ENCODE results near the gene SLC5A1. TPM values are rescaled to one million over a fixed set of nuclear protein-coding genes. Genes with fewer than 3 reads are reported as not detected.

SLC5A1 gene
- total and polyA plus RNA-seq, 2 experiments from 2014 or later = 0.03 TPM; not detected in 1

DNA sequence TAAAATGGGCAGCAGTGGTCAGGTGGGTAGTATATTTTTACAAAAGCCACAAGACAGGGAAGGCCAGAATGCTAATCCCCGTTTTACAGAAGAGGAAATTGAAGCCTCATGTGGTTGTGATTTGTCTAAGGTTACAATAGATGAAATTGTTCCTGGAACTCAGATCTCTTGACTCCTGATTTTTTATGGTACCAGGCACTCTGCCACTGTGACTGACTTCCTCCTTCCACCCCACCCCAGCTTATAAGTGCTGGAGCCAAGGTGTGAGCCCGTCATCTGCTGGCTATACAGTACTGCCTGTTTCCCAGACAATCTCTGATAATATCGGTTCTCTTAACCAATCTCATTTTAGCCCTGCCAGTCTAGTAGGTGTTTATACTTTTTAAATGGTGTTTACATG lies 1.9 kb downstream of the SLC5A1 start:
- Histone ChIP-seq H3K4me3 (no peak overlapping the region), H3K27me3 (ENCODE audit: insufficient read depth) (no peaks in the 10 kb centered on the region), H3K4me2 (no peak overlapping the region), H3K79me2 (replicated peaks; ENCODE audit: insufficient read depth) (no peaks in the 10 kb centered on the region), H3F3A (replicated peaks; ENCODE audit: low read depth) (no peaks in the 10 kb centered on the region), H3K27ac (ENCODE audit: low read depth) (no peak overlapping the region), H3K9me2 (ENCODE audit: insufficient read depth) (peaks cover under 1% of the 10 kb centered on the region; the same call in 1 of the 2 replicates), H3K4me1 (ENCODE audit: insufficient read depth) (no peaks in the 10 kb centered on the region), H4K20me1 (replicated peaks; ENCODE audit: insufficient read depth) (no peaks in the 10 kb centered on the region), H2AFZ (no peak overlapping the region), H3K36me3 (ENCODE audit: insufficient read depth) (no peaks in the 10 kb centered on the region)
- Mint-ChIP-seq H3K27ac (no peak overlapping the region), H3K4me3 (no peak overlapping the region), H3K9me3 (no peaks in the 10 kb centered on the region), H3K36me3 (ENCODE audit: low read depth) (no peaks in the 10 kb centered on the region), H3K27me3 (ENCODE audit: insufficient read depth, low read depth, poor library complexity) (peaks cover 5% of the 10 kb centered on the region), H3K4me1 (0 out of 3 replicates have a peak, but pooled peaks cover 2% of the 10 kb centered on the region)
- ATAC-seq (no peak), DNase-seq (ENCODE audit: low spot score) (no peak)
- TF ChIP-seq NANOG (IDR thresholded peaks at IDR 0.05; ENCODE audit: borderline replicate concordance) = no peak
- no peak for TF ChIP-seq ZNF114 (CRISPR knock-in tag; IDR thresholded peaks at IDR 0.05)
- TF ChIP-seq EZH2 (IDR thresholded peaks at IDR 0.05; ENCODE audit: low read depth, unreplicated experiment) = no peak
- TF ChIP-seq ZNF331 (CRISPR knock-in tag; IDR thresholded peaks at IDR 0.05; ENCODE audit: low read depth) = no peak
- TF ChIP-seq, protein P1, sequence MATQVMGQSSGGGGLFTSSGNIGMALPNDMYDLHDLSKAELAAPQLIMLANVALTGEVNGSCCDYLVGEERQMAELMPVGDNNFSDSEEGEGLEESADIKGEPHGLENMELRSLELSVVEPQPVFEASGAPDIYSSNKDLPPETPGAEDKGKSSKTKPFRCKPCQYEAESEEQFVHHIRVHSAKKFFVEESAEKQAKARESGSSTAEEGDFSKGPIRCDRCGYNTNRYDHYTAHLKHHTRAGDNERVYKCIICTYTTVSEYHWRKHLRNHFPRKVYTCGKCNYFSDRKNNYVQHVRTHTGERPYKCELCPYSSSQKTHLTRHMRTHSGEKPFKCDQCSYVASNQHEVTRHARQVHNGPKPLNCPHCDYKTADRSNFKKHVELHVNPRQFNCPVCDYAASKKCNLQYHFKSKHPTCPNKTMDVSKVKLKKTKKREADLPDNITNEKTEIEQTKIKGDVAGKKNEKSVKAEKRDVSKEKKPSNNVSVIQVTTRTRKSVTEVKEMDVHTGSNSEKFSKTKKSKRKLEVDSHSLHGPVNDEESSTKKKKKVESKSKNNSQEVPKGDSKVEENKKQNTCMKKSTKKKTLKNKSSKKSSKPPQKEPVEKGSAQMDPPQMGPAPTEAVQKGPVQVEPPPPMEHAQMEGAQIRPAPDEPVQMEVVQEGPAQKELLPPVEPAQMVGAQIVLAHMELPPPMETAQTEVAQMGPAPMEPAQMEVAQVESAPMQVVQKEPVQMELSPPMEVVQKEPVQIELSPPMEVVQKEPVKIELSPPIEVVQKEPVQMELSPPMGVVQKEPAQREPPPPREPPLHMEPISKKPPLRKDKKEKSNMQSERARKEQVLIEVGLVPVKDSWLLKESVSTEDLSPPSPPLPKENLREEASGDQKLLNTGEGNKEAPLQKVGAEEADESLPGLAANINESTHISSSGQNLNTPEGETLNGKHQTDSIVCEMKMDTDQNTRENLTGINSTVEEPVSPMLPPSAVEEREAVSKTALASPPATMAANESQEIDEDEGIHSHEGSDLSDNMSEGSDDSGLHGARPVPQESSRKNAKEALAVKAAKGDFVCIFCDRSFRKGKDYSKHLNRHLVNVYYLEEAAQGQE (IDR thresholded peaks at IDR 0.05; ENCODE audit: unreplicated experiment) = no peak
- TF ChIP-seq, protein P2, sequence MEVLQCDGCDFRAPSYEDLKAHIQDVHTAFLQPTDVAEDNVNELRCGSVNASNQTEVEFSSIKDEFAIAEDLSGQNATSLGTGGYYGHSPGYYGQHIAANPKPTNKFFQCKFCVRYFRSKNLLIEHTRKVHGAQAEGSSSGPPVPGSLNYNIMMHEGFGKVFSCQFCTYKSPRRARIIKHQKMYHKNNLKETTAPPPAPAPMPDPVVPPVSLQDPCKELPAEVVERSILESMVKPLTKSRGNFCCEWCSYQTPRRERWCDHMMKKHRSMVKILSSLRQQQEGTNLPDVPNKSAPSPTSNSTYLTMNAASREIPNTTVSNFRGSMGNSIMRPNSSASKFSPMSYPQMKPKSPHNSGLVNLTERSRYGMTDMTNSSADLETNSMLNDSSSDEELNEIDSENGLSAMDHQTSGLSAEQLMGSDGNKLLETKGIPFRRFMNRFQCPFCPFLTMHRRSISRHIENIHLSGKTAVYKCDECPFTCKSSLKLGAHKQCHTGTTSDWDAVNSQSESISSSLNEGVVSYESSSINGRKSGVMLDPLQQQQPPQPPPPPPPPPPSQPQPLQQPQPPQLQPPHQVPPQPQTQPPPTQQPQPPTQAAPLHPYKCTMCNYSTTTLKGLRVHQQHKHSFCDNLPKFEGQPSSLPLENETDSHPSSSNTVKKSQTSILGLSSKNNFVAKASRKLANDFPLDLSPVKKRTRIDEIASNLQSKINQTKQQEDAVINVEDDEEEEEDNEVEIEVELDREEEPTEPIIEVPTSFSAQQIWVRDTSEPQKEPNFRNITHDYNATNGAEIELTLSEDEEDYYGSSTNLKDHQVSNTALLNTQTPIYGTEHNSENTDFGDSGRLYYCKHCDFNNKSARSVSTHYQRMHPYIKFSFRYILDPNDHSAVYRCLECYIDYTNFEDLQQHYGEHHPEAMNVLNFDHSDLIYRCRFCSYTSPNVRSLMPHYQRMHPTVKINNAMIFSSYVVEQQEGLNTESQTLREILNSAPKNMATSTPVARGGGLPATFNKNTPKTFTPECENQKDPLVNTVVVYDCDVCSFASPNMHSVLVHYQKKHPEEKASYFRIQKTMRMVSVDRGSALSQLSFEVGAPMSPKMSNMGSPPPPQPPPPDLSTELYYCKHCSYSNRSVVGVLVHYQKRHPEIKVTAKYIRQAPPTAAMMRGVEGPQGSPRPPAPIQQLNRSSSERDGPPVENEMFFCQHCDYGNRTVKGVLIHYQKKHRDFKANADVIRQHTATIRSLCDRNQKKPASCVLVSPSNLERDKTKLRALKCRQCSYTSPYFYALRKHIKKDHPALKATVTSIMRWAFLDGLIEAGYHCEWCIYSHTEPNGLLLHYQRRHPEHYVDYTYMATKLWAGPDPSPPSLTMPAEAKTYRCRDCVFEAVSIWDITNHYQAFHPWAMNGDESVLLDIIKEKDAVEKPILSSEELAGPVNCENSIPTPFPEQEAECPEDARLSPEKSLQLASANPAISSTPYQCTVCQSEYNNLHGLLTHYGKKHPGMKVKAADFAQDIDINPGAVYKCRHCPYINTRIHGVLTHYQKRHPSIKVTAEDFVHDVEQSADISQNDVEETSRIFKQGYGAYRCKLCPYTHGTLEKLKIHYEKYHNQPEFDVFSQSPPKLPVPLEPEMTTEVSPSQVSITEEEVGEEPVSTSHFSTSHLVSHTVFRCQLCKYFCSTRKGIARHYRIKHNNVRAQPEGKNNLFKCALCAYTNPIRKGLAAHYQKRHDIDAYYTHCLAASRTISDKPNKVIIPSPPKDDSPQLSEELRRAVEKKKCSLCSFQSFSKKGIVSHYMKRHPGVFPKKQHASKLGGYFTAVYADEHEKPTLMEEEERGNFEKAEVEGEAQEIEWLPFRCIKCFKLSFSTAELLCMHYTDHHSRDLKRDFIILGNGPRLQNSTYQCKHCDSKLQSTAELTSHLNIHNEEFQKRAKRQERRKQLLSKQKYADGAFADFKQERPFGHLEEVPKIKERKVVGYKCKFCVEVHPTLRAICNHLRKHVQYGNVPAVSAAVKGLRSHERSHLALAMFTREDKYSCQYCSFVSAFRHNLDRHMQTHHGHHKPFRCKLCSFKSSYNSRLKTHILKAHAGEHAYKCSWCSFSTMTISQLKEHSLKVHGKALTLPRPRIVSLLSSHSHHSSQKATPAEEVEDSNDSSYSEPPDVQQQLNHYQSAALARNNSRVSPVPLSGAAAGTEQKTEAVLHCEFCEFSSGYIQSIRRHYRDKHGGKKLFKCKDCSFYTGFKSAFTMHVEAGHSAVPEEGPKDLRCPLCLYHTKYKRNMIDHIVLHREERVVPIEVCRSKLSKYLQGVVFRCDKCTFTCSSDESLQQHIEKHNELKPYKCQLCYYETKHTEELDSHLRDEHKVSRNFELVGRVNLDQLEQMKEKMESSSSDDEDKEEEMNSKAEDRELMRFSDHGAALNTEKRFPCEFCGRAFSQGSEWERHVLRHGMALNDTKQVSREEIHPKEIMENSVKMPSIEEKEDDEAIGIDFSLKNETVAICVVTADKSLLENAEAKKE (CRISPR knock-in tag; IDR thresholded peaks at IDR 0.05) = no peak
- TF ChIP-seq, protein P3, sequence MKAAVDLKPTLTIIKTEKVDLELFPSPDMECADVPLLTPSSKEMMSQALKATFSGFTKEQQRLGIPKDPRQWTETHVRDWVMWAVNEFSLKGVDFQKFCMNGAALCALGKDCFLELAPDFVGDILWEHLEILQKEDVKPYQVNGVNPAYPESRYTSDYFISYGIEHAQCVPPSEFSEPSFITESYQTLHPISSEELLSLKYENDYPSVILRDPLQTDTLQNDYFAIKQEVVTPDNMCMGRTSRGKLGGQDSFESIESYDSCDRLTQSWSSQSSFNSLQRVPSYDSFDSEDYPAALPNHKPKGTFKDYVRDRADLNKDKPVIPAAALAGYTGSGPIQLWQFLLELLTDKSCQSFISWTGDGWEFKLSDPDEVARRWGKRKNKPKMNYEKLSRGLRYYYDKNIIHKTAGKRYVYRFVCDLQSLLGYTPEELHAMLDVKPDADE (IDR thresholded peaks at IDR 0.05) = no peak
- TF ChIP-seq POLR2AphosphoS5 (IDR thresholded peaks at IDR 0.05; ENCODE audit: low read depth) = no peak
- no peak for TF ChIP-seq EZH2phosphoT487 (IDR thresholded peaks at IDR 0.05; ENCODE audit: unreplicated experiment)
- TF ChIP-seq, protein P4, sequence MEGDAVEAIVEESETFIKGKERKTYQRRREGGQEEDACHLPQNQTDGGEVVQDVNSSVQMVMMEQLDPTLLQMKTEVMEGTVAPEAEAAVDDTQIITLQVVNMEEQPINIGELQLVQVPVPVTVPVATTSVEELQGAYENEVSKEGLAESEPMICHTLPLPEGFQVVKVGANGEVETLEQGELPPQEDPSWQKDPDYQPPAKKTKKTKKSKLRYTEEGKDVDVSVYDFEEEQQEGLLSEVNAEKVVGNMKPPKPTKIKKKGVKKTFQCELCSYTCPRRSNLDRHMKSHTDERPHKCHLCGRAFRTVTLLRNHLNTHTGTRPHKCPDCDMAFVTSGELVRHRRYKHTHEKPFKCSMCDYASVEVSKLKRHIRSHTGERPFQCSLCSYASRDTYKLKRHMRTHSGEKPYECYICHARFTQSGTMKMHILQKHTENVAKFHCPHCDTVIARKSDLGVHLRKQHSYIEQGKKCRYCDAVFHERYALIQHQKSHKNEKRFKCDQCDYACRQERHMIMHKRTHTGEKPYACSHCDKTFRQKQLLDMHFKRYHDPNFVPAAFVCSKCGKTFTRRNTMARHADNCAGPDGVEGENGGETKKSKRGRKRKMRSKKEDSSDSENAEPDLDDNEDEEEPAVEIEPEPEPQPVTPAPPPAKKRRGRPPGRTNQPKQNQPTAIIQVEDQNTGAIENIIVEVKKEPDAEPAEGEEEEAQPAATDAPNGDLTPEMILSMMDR (conservative IDR thresholded peaks at IDR 0.05; ENCODE audit: low read depth in 2 of 2) = no peak

Measured in GM23338 (cell line).